Activated gamma-delta T cell (primary cell): ENCODE data around the gene RSPH1.

Source experiments
- DNase-seq: peaks from one replicate; lab custom pipeline; 2025; lab: John Stamatoyannopoulos, UW

RSPH1 gene

DNA sequence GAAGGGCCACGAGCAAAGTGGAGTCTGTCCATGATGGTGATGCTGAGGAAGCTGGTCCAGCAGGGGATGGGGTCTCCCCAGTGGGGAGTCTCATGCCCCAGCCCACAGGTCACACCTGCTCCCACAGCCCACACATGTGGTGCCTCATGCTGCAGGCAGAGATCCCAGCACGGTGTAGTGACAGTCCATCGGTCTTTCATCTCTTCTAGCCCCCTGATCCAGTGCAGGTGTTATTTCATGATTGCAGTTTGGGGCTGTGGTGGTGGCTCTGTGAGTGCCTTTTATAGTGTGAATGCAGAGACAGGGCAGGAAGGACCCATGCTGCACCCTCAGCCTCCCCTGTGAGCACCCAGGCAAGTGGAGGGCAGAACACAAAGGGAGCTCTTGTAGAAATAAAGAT lies 47.3 kb downstream of the RSPH1 start:
- DNase-seq: no peak

DNA sequence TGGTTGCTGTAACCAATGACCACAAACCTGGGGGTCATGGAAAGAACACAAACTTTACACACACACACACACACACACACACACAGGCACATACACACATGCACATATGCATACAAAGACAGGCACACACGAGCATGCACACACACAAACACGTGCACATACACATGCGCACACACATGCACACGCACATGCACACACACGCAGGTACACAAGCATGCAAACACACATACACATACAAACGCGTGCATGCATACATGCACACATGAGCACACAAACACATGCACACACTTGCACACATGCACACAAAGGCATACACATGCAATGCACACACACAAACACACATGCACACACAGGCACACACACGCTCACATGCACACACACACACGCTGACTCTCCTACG lies 48.3 kb downstream of the RSPH1 start:
- no peak for DNase-seq

GRCh38 chr21:42447182-42447581 lies 48.8 kb downstream of the RSPH1 start:
- no peak for DNase-seq

DNA sequence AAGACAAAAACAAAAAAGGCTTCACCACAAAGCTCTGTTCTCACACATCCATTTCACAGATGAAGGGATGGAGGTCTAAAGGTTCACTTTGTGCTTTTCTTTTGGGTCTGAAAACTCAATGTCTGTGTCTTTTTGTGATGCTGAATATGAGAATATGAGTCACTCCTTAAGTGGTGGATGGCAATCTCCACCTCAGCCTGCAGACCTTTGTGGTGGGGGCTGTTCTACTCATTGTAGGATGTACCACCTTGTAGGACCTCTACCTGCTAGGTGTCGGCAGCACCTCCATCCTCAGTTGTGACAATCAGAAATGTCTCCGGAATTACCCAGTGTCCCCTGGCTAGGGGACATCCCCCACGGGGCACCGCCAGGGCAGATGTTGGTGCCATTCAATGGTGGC lies 49.5 kb downstream of the RSPH1 start:
- DNase-seq: no peak

DNA sequence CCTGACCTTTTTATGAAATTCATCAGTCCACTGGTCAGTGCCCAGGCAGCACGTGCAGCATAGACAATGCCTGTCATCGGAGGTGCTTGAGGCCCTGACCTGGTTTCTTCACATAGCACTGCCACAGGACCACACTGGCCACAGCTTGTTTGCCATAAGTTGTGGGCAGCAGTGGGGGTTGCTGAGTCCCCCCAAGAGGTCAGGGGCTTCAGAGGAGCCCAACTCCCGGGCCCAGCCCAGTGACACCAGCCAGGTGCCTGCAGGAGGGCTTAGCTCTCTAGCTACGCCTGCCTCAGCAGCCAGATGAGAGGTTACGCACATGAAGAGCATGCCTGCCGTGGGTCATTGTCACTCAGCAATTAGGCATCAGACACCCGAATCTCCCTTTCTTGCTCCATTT lies 50.7 kb downstream of the RSPH1 start:
- no peak for DNase-seq

DNA sequence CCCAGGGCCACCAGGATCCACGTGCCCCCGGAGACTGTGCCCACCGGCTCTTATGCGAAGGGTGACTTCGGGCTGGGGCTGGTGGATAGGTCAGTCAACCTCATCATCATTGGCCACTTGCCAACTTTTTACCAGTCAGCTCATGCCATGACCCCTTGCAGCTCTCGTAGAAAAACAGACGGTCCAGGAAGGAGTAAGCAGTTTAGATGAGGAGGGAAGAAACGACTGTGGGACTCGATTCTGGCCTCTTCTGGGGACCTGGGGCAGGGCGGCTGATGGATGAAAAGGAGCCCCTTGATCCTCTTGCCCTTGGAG lies 51.3 kb downstream of the RSPH1 start:
- DNase-seq: no peak

- no peak for DNase-seq
Measured at GRCh38 chr21:42443876-42444744, 51.9 kb downstream of the RSPH1 start.

GRCh38 chr21:42443181-42443785 lies 52.7 kb downstream of the RSPH1 start:
- no peak for DNase-seq

GRCh38 chr21:42441963-42442362 lies 54.1 kb downstream of the RSPH1 start:
- DNase-seq: no peak

DNA sequence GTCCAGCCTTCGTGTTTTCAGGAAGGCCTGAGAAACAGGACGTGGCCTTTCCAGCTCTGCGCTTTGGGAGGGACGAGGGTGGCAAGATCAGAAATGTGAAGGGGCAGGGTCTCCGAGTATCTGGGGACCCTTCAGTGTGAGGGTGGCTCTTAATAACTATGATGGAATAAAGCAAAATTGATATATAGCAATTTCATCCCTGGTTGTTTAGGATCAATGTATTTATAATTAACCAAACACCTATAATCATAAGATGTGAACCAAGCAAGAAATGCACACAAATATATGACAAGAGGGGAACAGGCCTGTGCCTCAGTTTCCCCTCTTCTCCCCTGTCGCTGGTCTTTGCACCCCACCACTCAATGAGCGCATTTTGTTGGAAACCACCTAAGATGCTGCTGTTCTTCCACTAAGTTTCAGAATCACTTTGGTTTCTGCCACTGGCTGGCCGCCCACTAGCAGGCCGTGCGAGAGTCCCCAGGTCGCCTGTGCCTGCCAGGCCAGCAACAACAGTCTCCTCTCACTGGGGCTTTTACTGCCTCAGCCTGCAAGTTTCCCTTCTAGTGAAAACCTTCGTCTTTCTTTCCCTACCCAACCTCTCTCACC lies 55.7 kb downstream of the RSPH1 start:
- DNase-seq: no peak

DNA sequence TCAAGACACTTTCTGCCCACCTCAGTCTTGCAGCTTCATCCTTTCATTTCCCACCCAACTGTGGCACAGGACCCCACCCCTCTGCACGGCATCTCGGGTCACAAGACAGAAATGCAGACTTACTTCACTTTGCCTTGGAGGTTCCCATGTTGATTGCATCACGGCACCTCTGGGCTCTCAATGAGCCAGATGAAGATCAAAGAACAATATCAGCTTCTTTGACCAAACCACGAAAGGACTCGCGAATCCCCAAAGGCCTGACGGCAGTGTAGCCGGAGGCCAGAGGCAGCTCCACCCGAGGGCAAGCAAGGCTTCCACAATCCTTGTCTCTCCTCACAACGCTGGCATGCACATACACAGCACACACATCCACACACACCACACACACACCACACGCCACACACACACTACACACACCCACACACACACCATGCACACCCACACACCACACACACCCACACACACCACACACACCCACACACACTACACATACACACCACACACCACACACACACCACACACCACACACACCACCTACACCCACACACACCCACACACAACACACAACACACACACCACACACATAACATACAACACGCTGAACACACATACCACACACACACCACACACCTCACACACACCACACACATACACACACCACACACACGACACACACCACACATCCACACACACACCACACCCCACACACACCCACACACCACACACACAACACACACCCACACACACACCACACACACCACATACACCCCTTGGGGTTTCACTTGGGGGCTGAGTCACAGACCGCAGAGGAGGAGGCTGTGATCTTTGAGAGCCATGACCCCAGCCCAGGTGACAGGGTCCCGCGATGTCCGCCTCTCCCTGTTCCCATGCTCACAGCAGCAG lies 56.5 kb downstream of the RSPH1 start:
- DNase-seq: no peak

DNA sequence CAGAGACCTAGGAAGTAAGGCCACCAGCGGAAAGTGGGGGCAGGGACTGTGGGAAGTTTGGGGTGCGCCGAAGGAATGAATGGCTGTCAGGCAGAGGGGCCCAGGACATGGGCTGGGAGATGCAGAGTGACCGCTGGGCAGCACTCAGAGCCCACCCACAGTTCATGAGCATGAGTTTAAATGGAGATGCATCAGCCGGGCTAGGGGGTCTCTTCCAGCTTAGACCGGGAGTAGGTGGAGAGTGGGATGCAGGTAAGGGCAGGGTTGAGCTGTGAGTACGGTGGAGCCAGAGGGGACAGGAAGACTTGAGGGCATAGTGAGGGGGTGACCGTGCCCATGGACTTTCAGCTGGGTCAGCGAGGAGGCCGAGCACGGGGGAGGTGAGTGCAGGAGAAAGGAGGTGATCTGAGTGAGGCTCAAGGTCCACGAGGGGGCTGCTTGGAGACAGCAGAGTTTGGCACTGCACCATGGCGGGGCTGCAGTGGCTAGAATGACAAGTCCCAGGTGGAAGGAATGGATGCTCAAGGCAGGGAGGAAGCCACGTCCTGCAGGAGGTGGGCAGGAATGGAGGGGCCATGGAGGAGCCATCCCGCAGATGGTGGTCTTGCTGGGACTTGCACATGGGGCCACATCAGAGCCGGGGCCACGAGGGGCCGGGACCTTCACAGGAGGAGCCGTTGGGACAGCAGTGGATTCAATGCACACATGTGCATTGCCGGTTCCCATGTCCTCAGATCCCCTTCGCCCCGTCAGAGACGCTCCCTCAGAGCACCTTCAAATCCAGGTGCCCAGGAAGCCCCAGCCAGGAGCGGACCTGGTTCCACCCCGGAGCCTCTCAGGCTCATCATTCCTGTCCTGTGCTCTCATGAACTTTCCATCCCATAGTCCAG lies 57.5 kb downstream of the RSPH1 start:
- no peak for DNase-seq

DNA sequence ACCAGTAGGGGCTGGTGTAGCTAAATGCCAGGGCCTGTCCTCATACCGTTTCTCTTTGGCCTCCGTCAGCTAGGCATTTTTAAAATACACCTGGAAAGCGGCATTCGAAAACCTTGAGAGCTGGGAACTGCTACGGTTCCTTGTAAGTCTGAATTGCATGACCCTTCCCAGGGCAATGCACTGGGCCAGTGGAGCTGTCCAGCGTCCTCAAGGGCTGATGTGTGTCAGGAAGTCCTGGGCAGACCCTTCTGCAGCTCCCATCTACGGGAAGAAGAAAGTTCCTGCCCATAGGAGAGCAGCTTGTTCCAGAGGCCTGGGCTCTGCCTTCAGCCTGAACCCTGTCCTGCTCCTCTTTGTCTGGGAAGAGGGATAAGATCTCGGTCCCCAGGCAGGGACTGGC lies 58.2 kb downstream of the RSPH1 start:
- DNase-seq: no peak

DNA sequence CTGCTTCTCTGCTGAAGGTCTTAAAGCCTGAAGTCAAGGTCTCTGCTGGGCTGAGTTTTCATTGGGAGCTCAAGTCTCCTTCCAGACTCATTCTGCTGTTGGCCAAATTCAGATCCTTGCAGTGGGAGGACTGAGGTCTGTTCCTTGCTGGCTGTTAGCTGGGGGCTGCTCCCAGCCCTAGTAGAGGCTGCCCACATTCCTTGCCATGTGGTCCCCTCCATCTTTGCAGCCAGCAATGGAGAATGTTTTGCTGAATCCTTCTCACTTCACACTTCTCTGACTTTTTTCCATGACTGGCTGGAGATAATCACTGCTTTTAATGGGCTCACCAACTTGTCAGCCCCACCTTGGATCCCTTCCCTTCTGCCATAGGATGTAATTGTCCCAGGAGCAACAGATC lies 59.1 kb downstream of the RSPH1 start:
- no peak for DNase-seq

- DNase-seq: no peak
Measured at GRCh38 chr21:42435833-42436232, 60.2 kb downstream of the RSPH1 start.

DNA sequence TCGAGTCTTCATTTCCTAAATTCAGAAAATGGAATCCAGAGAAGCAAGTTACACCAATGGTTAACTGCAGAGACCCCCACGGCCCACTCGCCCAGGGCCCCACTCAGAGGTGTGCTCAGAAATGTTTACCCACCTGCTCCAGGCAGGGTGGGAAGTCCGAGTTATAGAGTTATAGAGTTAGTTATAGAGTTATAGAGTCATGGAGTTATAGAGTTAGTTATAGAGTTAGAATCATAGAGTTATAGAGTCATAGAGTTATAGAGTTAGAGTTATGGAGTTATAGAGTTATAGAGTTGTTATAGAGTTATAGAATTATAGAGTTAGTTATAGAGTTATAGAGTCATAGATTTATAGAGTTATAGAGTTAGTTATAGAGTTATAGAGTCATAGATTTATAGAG lies 60.6 kb downstream of the RSPH1 start:
- no peak for DNase-seq

DNA sequence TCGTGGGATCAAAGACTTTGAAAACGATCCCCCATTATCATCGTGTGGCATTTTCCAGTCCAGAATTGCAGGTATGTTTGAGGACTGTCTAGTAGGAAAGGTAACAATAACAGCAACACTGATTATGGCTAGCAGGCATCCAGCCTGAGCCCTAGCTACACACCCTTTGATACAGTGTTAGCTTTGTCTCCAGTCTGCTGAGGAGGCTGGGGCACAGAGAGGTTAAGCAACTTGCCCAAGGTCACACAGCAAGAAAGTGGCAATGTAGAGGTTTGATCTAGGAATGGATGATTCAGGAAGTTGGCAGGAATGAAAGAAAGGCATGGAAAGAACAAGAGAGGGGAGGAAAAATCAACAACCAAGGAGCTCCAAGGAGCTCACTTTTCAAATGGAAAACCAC lies 61.1 kb downstream of the RSPH1 start:
- no peak for DNase-seq

- DNase-seq: no peak
Measured at GRCh38 chr21:42433946-42434551, 62.0 kb downstream of the RSPH1 start.

DNA sequence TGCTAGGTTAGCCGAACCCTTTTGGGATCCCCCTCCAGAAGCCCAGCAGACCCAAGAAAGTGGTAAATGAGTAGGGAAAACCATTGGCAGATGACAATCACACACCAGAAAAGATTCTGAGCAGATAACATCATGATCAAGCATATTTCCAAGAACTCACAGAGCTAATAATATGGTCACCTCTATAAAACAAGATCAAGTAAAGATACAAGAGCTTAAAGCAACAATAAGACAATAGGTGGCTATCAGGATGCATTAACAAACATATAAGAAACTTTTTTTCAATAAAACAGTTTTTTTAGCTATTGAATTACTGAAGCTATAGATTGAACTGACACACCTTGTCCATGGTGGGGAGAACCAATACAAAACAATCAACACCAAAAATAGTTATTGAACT lies 63.3 kb downstream of the RSPH1 start:
- DNase-seq: no peak

GRCh38 chr21:42431196-42431595 lies 64.8 kb downstream of the RSPH1 start:
- no peak for DNase-seq

GRCh38 chr21:42430521-42430920 lies 65.5 kb downstream of the RSPH1 start:
- DNase-seq: no peak
